OCI-LY7 (cell line): Measurements from ENCODE around the gene SUPT20H.

Experiments used
- EZH2phosphoT487 ChIP-seq: fragments of 200-600 bp; sonication (generic); IDR thresholded peaks from 2 replicates; pipeline ENCODE4 v1.6.1; 2018; ENCODE audit warnings: low read depth, borderline replicate concordance, mild to moderate bottlenecking, mixed run types, antibody characterized with exemption, low read length, moderate library complexity, mixed read lengths
- TF ChIP-seq, protein P1 (sequence below): fragments of 200-600 bp; sonication (generic); conservative IDR thresholded peaks from 2 replicates; pipeline ENCODE4 v1.5.1; 2014; ENCODE audit warnings: mild to moderate bottlenecking, antibody characterized with exemption, low read length, moderate library complexity, mixed read lengths

DNA sequence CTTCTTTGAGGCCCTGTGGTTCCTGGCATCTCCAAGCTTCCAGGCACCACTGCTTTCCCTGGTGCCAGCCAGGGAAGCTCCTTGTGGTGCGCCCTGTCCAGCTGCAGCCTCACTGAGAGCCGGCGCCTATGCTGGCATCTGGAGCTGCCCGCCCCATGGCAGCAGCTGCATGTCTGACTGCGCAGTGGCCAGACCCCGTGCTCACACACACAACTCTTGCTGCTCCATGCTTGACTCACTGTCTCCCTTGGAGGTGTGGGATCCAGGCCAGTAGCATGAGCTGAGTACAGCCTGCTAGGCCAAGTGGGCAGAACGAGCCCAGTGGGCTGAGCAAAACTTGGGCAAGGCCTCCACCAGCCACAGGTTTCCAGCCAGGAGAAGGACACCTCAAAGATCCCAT lies 11.5 kb upstream of the SUPT20H start:
- TF ChIP-seq, protein P1, sequence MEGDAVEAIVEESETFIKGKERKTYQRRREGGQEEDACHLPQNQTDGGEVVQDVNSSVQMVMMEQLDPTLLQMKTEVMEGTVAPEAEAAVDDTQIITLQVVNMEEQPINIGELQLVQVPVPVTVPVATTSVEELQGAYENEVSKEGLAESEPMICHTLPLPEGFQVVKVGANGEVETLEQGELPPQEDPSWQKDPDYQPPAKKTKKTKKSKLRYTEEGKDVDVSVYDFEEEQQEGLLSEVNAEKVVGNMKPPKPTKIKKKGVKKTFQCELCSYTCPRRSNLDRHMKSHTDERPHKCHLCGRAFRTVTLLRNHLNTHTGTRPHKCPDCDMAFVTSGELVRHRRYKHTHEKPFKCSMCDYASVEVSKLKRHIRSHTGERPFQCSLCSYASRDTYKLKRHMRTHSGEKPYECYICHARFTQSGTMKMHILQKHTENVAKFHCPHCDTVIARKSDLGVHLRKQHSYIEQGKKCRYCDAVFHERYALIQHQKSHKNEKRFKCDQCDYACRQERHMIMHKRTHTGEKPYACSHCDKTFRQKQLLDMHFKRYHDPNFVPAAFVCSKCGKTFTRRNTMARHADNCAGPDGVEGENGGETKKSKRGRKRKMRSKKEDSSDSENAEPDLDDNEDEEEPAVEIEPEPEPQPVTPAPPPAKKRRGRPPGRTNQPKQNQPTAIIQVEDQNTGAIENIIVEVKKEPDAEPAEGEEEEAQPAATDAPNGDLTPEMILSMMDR = no peak
- no peak for TF ChIP-seq EZH2phosphoT487
